Measurements from ENCODE around the gene AMD1. TPM values are rescaled to one million over a fixed set of nuclear protein-coding genes. Genes with fewer than 3 reads are reported as not detected.

Gene AMD1
- total and polyA plus RNA-seq, 10 of the 15 experiments (the other 5 are each of a cell fraction or from before 2014, with no cell fraction given), result 58.2 to 116 (median 79.3) TPM

- TF ChIP-seq ASH2L (IDR thresholded peaks at IDR 0.05; ENCODE audit: borderline replicate concordance, low read depth) (no peak), SREBF2 (IDR thresholded peaks at IDR 0.05; ENCODE audit: low read length) (no peak), CBX3 (IDR thresholded peaks at IDR 0.05; ENCODE audit: borderline replicate concordance, low read depth) (no peak), PAX8 (IDR thresholded peaks at IDR 0.05) (0 out of 2 replicates have a peak, but pooled peaks have one; percentile 5), NBN (IDR thresholded peaks at IDR 0.05) (peak; percentile 80), RB1 (IDR thresholded peaks at IDR 0.05; ENCODE audit: borderline replicate concordance) (peak; percentile 67; the same call in 1 of the 2 replicates), ZNF24 (IDR thresholded peaks at IDR 0.05) (no peak), NR2C1 (IDR thresholded peaks at IDR 0.05) (no peak), CHD4 (IDR thresholded peaks at IDR 0.05) (no peak), CBFB (IDR thresholded peaks at IDR 0.05; ENCODE audit: low read depth) (peak; percentile 98), ETV6 (conservative IDR thresholded peaks at IDR 0.05 in 1 of 2, IDR thresholded peaks at IDR 0.05 in 1 of 2; ENCODE audit: borderline replicate concordance in 1 of 2, low read depth in 1 of 2) (no peak), ATF7 (IDR thresholded peaks at IDR 0.05; ENCODE audit: low read depth) (peak; percentile 32; the same call in 1 of the 2 replicates), ZNF207 (IDR thresholded peaks at IDR 0.05; ENCODE audit: borderline replicate concordance) (peak; percentile 19; the same call in 1 of the 2 replicates), ZNF622 (IDR thresholded peaks at IDR 0.05) (no peak), JUND (IDR thresholded peaks at IDR 0.05; ENCODE audit: low read depth, low read length) (no peak), SMAD1 (IDR thresholded peaks at IDR 0.05; ENCODE audit: low read depth, partially characterized antibody) (peak; percentile 93), SP1 (IDR thresholded peaks at IDR 0.05; ENCODE audit: low read depth, low read length) (peak; percentile 93), YBX1 (IDR thresholded peaks at IDR 0.05) (no peak), TCF12 (IDR thresholded peaks at IDR 0.05; ENCODE audit: low read depth, low read length) (peak; percentile 77; the same call in 1 of the 2 replicates)
- TF ChIP-seq, protein P1, sequence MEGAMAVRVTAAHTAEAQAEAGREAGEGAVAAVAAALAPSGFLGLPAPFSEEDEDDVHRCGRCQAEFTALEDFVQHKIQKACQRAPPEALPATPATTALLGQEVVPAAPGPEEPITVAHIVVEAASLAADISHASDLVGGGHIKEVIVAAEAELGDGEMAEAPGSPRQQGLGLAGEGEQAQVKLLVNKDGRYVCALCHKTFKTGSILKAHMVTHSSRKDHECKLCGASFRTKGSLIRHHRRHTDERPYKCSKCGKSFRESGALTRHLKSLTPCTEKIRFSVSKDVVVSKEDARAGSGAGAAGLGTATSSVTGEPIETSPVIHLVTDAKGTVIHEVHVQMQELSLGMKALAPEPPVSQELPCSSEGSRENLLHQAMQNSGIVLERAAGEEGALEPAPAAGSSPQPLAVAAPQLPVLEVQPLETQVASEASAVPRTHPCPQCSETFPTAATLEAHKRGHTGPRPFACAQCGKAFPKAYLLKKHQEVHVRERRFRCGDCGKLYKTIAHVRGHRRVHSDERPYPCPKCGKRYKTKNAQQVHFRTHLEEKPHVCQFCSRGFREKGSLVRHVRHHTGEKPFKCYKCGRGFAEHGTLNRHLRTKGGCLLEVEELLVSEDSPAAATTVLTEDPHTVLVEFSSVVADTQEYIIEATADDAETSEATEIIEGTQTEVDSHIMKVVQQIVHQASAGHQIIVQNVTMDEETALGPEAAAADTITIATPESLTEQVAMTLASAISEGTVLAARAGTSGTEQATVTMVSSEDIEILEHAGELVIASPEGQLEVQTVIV (IDR thresholded peaks at IDR 0.05; ENCODE audit: borderline replicate concordance, partially characterized antibody), result peak; percentile 8
- TF ChIP-seq, protein P2, sequence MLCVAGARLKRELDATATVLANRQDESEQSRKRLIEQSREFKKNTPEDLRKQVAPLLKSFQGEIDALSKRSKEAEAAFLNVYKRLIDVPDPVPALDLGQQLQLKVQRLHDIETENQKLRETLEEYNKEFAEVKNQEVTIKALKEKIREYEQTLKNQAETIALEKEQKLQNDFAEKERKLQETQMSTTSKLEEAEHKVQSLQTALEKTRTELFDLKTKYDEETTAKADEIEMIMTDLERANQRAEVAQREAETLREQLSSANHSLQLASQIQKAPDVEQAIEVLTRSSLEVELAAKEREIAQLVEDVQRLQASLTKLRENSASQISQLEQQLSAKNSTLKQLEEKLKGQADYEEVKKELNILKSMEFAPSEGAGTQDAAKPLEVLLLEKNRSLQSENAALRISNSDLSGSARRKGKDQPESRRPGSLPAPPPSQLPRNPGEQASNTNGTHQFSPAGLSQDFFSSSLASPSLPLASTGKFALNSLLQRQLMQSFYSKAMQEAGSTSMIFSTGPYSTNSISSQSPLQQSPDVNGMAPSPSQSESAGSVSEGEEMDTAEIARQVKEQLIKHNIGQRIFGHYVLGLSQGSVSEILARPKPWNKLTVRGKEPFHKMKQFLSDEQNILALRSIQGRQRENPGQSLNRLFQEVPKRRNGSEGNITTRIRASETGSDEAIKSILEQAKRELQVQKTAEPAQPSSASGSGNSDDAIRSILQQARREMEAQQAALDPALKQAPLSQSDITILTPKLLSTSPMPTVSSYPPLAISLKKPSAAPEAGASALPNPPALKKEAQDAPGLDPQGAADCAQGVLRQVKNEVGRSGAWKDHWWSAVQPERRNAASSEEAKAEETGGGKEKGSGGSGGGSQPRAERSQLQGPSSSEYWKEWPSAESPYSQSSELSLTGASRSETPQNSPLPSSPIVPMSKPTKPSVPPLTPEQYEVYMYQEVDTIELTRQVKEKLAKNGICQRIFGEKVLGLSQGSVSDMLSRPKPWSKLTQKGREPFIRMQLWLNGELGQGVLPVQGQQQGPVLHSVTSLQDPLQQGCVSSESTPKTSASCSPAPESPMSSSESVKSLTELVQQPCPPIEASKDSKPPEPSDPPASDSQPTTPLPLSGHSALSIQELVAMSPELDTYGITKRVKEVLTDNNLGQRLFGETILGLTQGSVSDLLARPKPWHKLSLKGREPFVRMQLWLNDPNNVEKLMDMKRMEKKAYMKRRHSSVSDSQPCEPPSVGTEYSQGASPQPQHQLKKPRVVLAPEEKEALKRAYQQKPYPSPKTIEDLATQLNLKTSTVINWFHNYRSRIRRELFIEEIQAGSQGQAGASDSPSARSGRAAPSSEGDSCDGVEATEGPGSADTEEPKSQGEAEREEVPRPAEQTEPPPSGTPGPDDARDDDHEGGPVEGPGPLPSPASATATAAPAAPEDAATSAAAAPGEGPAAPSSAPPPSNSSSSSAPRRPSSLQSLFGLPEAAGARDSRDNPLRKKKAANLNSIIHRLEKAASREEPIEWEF (IDR thresholded peaks at IDR 0.05; ENCODE audit: insufficient replicate concordance, low read depth, low read length), result peak; percentile 62
- TF ChIP-seq, protein P3, sequence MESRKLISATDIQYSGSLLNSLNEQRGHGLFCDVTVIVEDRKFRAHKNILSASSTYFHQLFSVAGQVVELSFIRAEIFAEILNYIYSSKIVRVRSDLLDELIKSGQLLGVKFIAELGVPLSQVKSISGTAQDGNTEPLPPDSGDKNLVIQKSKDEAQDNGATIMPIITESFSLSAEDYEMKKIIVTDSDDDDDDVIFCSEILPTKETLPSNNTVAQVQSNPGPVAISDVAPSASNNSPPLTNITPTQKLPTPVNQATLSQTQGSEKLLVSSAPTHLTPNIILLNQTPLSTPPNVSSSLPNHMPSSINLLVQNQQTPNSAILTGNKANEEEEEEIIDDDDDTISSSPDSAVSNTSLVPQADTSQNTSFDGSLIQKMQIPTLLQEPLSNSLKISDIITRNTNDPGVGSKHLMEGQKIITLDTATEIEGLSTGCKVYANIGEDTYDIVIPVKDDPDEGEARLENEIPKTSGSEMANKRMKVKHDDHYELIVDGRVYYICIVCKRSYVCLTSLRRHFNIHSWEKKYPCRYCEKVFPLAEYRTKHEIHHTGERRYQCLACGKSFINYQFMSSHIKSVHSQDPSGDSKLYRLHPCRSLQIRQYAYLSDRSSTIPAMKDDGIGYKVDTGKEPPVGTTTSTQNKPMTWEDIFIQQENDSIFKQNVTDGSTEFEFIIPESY (IDR thresholded peaks at IDR 0.05), result no peak; the same call in 1 of the 2 replicates
Observed at GRCh38 chr6:110873981-110874879, at the start of gene AMD1 (continued).

Data from GM12878 (cell line).